Kidney epithelial cell (primary cell): ENCODE data around the gene MACROD2. TPM values are rescaled to one million over a fixed set of nuclear protein-coding genes. Genes with fewer than 3 reads are reported as not detected.

Experiments used
- DNase-seq: peaks from one replicate; pipeline ENCODE4 v3.0.0-alpha.2; 2010; ENCODE audit warnings: low read depth
- H3K27me3 ChIP-seq: 2 replicates; pipeline ENCODE4 v1.6.0; 2011; ENCODE audit warnings: low read length; ENCODE audit not compliant: control insufficient read depth, insufficient read depth
- H3K36me3 ChIP-seq: 2 replicates; pipeline ENCODE4 v1.5.1; 2011; ENCODE audit warnings: low read length; ENCODE audit not compliant: control insufficient read depth, insufficient read depth
- H3K4me3 ChIP-seq: 2 replicates; pipeline ENCODE4 v1.5.1; 2011; ENCODE audit warnings: low read depth, mild to moderate bottlenecking, control low read depth, low read length
- CTCF ChIP-seq: IDR thresholded peaks from 2 replicates; pipeline ENCODE4 v1.5.1; 2011; ENCODE audit warnings: mild to moderate bottlenecking, moderate library complexity, low read length, control low read depth, inconsistent platforms; ENCODE audit not compliant: insufficient read depth, poor library complexity, severe bottlenecking
- total RNA-seq: library from RNA; depleted of rRNA; stranded (reverse); fragments of >200 nt; gene quantifications from 2 replicates; pipeline ENCODE4 v1.2.3, GENCODE V29; 2015

MACROD2 gene
- total RNA-seq, 1 donor from 2014 or later = 0.79 TPM

DNA sequence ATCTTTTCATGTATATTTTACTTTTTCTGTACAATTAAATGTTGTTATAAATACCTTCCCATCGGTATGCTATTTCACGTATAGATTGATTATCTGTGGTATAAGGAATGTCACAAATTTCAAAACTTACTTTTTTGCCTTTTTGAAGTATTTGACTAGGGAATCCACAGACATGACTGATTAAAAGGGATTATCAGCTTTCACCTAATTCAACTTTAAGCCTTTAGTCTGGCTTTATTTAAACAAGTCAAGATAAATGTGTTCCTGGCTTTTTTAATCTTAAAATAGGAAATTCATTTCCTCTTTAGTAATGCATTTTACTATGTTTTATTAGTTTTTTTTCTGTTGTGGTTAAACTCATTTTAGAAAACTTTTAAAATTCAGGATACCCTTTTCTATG, 160.0 kb downstream of the MACROD2 start:
- no peak for TF ChIP-seq CTCF
- H3K36me3 ChIP-seq = no peaks in the 10 kb centered on the region
- H3K4me3 ChIP-seq = no peak overlapping the region
- no peaks in the 10 kb centered on the region for H3K27me3 ChIP-seq
- DNase-seq = no peak

DNA sequence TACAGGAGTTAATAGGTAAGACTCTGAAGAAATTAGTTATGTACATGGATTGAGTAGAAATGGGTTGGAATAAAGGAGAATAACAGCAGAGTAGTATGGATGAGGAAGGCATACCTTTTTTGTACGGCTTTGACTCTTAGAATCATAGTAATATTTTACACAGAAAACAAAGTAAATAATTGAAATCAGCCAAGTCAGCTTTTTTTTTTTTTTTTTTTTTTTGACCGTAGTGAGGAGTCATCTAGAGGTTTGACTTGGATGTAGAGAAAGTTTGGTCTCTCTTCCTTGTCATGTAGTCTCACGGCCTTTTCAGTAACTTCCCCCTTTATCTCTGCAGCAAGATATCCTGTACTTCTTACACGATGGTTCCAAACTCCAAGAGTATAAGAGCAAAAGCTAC, 183.2 kb downstream of the MACROD2 start:
- no peak for TF ChIP-seq CTCF
- Histone ChIP-seq H3K36me3 (no peaks in the 10 kb centered on the region), H3K27me3 (no peaks in the 10 kb centered on the region), H3K4me3 (no peak overlapping the region)
- DNase-seq = no peak

- Histone ChIP-seq H3K27me3 (no peaks in the 10 kb centered on the region), H3K36me3 (no peaks in the 10 kb centered on the region), H3K4me3 (no peak overlapping the region)
- no peak for DNase-seq
- no peak for TF ChIP-seq CTCF
Observed at GRCh38 chr20:14178952-14179351, 183.6 kb downstream of the MACROD2 start.

- TF ChIP-seq CTCF = peak; percentile 47
- no peaks in the 10 kb centered on the region for H3K36me3 ChIP-seq
- peak; percentile 2 for DNase-seq
- H3K4me3 ChIP-seq = no peak overlapping the region
- H3K27me3 ChIP-seq = no peaks in the 10 kb centered on the region
Observed at GRCh38 chr20:14189794-14190402, 194.6 kb downstream of the MACROD2 start.

DNA sequence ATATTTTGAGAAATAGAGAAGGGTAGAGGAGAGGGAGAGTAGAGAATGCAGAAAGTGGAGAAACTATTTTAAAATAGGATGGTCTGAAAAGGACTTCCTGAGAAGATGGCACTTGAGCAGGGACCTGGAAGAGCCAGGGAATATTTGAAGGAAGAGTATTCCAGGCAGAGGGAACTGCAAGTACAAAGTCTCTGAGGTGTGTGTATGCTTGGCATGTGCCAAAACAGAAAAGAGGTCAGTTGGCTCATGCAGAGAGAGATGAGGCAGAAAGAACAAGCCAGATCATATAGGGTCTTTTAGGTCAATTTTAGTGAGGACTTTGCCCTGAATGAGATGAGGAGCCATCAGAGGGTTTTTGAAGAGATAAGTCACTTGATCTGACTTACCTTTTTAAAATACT, 196.2 kb downstream of the MACROD2 start:
- Histone ChIP-seq H3K4me3 (no peak overlapping the region), H3K36me3 (no peaks in the 10 kb centered on the region), H3K27me3 (no peaks in the 10 kb centered on the region)
- no peak for DNase-seq
- TF ChIP-seq CTCF = no peak

- no peak for TF ChIP-seq CTCF
- no peak for DNase-seq
- Histone ChIP-seq H3K4me3 (no peak overlapping the region), H3K27me3 (no peaks in the 10 kb centered on the region), H3K36me3 (no peaks in the 10 kb centered on the region)
Observed at GRCh38 chr20:14193443-14193842, 198.1 kb downstream of the MACROD2 start.
